GM23248 (cell line): ENCODE results near the gene LCLAT1. TPM values are rescaled to one million over a fixed set of nuclear protein-coding genes. Genes with fewer than 3 reads are reported as not detected.

ENCODE experiments used
- DNase-seq: peaks from one replicate; pipeline ENCODE4 v3.0.0-alpha.2; 2015
- H2AFZ ChIP-seq: fragments of 200-600 bp; sonication (generic); 2 replicates; pipeline ENCODE4 v1.6.1; 2016; ENCODE audit warnings: antibody characterized with exemption
- H3F3A ChIP-seq: fragments of 200-600 bp; sonication (generic); 2 replicates; pipeline ENCODE4 v1.6.1; 2016; ENCODE audit warnings: mild to moderate bottlenecking, antibody characterized with exemption, mixed run types; ENCODE audit not compliant: insufficient read depth
- H3K27ac ChIP-seq: fragments of 200-600 bp; sonication (generic); 2 replicates; pipeline ENCODE4 v1.5.1; 2016; ENCODE audit warnings: mild to moderate bottlenecking
- H3K27me3 ChIP-seq: fragments of 200-600 bp; sonication (generic); replicated peaks from 2 replicates; pipeline ENCODE4 v1.6.1; 2016; ENCODE audit warnings: mild to moderate bottlenecking; ENCODE audit not compliant: insufficient read depth
- H3K36me3 ChIP-seq: fragments of 200-600 bp; sonication (generic); 2 replicates; pipeline ENCODE4 v1.6.1; 2016; ENCODE audit warnings: low read depth, mild to moderate bottlenecking
- H3K4me1 ChIP-seq: fragments of 200-600 bp; sonication (generic); 2 replicates; pipeline ENCODE4 v1.6.1; 2016; ENCODE audit warnings: mild to moderate bottlenecking; ENCODE audit not compliant: insufficient read depth
- H3K4me2 ChIP-seq: fragments of 200-600 bp; sonication (generic); one replicate; pipeline ENCODE4 v1.6.1; 2016; ENCODE audit warnings: mild to moderate bottlenecking; ENCODE audit not compliant: unreplicated experiment
- H3K4me3 ChIP-seq: fragments of 200-600 bp; sonication (generic); 2 replicates; pipeline ENCODE4 v1.5.1; 2016; ENCODE audit warnings: mild to moderate bottlenecking
- H3K79me2 ChIP-seq: fragments of 200-600 bp; sonication (generic); 2 replicates; pipeline ENCODE4 v1.6.1; 2016; ENCODE audit warnings: mild to moderate bottlenecking; ENCODE audit not compliant: insufficient read depth
- H3K9ac ChIP-seq: fragments of 200-600 bp; sonication (generic); 2 replicates; pipeline ENCODE4 v1.6.1; 2016; ENCODE audit warnings: mild to moderate bottlenecking
- H3K9me2 ChIP-seq: fragments of 200-600 bp; sonication (generic); 2 replicates; pipeline ENCODE4 v1.6.1; 2016; ENCODE audit warnings: mixed run types, mild to moderate bottlenecking, moderate library complexity; ENCODE audit not compliant: insufficient read depth
- H3K9me3 ChIP-seq: fragments of 200-600 bp; sonication (generic); one replicate; pipeline ENCODE4 v1.6.1; 2017; ENCODE audit warnings: low read depth
- H4K20me1 ChIP-seq: fragments of 200-600 bp; sonication (generic); 2 replicates; pipeline ENCODE4 v1.6.0; 2016; ENCODE audit not compliant: insufficient read depth
- EZH2 ChIP-seq: fragments of 200-600 bp; sonication (generic); IDR thresholded peaks from 2 replicates; pipeline ENCODE4 v1.6.1; 2018; ENCODE audit warnings: antibody characterized with exemption, mild to moderate bottlenecking; ENCODE audit not compliant: insufficient read depth, poor library complexity, severe bottlenecking
- EZH2phosphoT487 ChIP-seq: fragments of 200-600 bp; sonication (generic); IDR thresholded peaks from 2 replicates; pipeline ENCODE4 v1.6.1; 2018; ENCODE audit warnings: antibody characterized with exemption, moderate library complexity, mild to moderate bottlenecking, low read depth; ENCODE audit not compliant: insufficient read depth
- WGBS, 2 experiments: methylation state at CpG; one replicate each; pipeline ENCODE4 v1.1.6; 2015 to 2017; ENCODE audit warnings: low lambda C conversion rate in 2 of 2, low coverage in 1 of 2; ENCODE audit errors: missing lambda C conversion rate in 2 of 2; 5-methylcytosine and 5-hydroxymethylcytosine counted together
- in situ Hi-C: fragments of 300-500 bp; cut with MboI; formaldehyde crosslinking; loops from 2 replicates; pipeline ENCODE4 v1.15.0; 2020
- polyA plus RNA-seq: library from polyadenylated mRNA; unstranded; fragments of >200 nt; fragmentation: Nextera tagmentation; extraction: Ambion mirVana; gene quantifications from 2 replicates; pipeline ENCODE4 v1.2.1, GENCODE V29; 2016
- total RNA-seq: library from RNA; depleted of rRNA; stranded (reverse); fragments of >200 nt; shearing (Covaris generic); gene quantifications from 2 replicates; pipeline ENCODE4 v1.2.3, GENCODE V29; 2014

Gene LCLAT1
- total and polyA plus RNA-seq, 2 experiments from 2014 or later = 29.7 to 32.3 TPM

DNA sequence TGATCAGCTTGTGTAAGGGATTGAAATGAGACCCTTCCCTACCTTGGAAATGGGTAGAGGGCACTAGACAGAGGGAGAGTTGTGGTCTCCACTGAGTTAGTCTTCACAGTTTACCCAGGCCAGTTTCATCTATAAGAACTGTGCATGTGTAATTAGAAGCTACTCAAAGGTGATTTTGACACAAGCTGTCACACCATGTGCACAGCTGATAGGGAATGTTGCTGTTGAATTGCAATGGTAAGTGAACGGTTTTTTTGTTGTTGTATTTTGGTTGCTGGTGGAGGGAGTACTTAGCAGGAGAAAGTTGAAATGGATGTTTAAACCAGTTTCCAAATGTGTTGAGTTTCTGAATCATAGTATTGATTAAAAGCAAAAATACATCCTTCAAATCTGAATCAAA is 168.9 kb downstream of the LCLAT1 start:
- Histone ChIP-seq H2AFZ (no peak overlapping the region), H3K27me3 (no peaks in the 10 kb centered on the region), H3K9ac (no peak overlapping the region), H3K9me2 (no peaks in the 10 kb centered on the region), H4K20me1 (no peaks in the 10 kb centered on the region), H3K79me2 (no peaks in the 10 kb centered on the region), H3K4me1 (peaks cover 12% of the 10 kb centered on the region; the same call in 1 of the 2 replicates), H3K27ac (no peak overlapping the region), H3K36me3 (no peaks in the 10 kb centered on the region), H3K4me2 (no peak overlapping the region), H3F3A (peaks cover 5% of the 10 kb centered on the region; the same call in 1 of the 2 replicates), H3K4me3 (no peak overlapping the region), H3K9me3 (no peaks in the 10 kb centered on the region)
- no peak for TF ChIP-seq EZH2phosphoT487
- no peak for TF ChIP-seq EZH2
- DNase-seq = no peak
- WGBS, 2 experiments = 100% methylated on average over 1 of the region's 1 CpG
- in situ Hi-C loops = no loop called here

DNA sequence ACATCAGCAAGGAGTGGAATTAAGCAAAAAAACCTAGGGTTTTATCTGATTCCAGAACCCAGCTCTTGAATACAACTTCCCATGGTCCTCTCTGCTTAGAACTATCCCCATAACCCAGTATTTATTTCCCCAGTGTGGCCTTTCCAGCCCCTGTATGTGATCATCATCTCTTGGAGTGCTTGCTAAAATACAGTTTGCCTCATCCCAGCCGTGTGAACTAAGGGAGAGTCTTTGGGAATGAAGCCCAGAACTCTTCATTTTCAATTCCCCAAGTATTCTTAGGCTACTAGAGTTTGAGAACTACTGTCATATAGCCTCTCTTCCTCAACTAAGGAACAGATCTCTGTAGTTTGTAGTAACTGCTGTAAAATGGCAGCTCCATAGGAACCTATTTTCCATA is 173.1 kb downstream of the LCLAT1 start:
- no peak overlapping the region for H3K4me2 ChIP-seq
- no peaks in the 10 kb centered on the region for H3K36me3 ChIP-seq
- no peak overlapping the region for H3K9ac ChIP-seq
- H4K20me1 ChIP-seq = no peaks in the 10 kb centered on the region
- in situ Hi-C loops = no loop called here
- no peaks in the 10 kb centered on the region for H3K79me2 ChIP-seq
- H3K27me3 ChIP-seq = no peaks in the 10 kb centered on the region
- TF ChIP-seq EZH2 (no peak), EZH2phosphoT487 (no peak)
- no peaks in the 10 kb centered on the region for H3K9me2 ChIP-seq
- H3K9me3 ChIP-seq = no peaks in the 10 kb centered on the region
- no peaks in the 10 kb centered on the region for H3K4me1 ChIP-seq
- H3K27ac ChIP-seq = no peak overlapping the region
- H2AFZ ChIP-seq = no peak overlapping the region
- H3F3A ChIP-seq = no peaks in the 10 kb centered on the region
- no peak overlapping the region for H3K4me3 ChIP-seq
- DNase-seq = no peak
- 37 to 39% methylated on average over 1 of the region's 1 CpG for WGBS, 2 experiments

DNA sequence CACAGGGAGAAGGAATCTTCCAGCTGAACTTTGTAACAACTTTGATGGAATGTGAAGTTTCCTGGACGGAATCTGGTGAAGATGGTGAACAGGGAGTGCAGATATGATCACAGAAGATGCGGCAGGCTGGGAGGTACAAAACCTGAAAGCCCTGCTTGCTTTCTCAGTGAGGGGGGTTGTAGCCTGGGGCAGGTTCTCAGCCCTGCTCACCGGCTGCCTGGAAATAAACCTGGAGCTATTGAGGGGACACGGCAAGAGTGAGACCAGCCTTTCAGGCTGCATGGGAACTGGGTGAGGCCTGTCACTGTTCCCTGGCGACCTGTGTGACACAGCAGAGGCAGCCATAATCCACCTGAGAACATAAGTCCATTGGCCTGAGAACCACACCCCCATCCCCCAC is 174.8 kb downstream of the LCLAT1 start:
- Histone ChIP-seq H3K4me3 (no peak overlapping the region), H3K9ac (no peak overlapping the region), H3K27ac (no peak overlapping the region), H3K9me3 (no peaks in the 10 kb centered on the region), H3K4me1 (no peaks in the 10 kb centered on the region), H3K79me2 (no peaks in the 10 kb centered on the region), H3K27me3 (no peaks in the 10 kb centered on the region), H3K9me2 (no peaks in the 10 kb centered on the region), H3F3A (no peaks in the 10 kb centered on the region), H4K20me1 (no peaks in the 10 kb centered on the region), H3K4me2 (no peak overlapping the region), H3K36me3 (no peaks in the 10 kb centered on the region), H2AFZ (no peak overlapping the region)
- no peak for TF ChIP-seq EZH2
- TF ChIP-seq EZH2phosphoT487 = no peak
- no peak for DNase-seq
- in situ Hi-C loops = no loop called here
- WGBS, 2 experiments = 95 to 97% methylated on average over 5 of the region's 5 CpGs

DNA sequence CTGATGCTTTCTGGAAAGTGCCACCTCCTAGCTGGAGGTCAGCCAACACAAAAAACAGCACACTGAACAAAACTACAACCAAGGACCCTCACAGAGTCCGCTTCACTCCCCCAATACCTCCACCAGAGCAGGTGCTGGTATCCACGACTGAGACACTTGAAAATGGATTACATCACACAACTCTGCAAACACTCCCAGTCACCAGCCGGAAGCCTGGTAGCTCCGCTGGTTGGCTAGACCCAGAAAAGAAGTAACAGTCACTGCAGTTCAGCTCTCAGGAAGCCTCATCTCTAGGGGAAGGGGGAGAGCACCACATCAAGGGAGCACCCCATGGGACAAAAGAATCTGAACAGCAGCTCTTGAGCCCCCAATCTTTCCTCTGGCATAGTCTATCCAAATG is 175.4 kb downstream of the LCLAT1 start:
- in situ Hi-C loops = no loop called here
- no peaks in the 10 kb centered on the region for H3K9me2 ChIP-seq
- H4K20me1 ChIP-seq = no peaks in the 10 kb centered on the region

GRCh38 chr2:30625276-30625675 is 178.2 kb downstream of the LCLAT1 start:
- Histone ChIP-seq H3K27ac (no peak overlapping the region), H3F3A (no peaks in the 10 kb centered on the region), H2AFZ (no peak overlapping the region), H3K4me2 (no peak overlapping the region), H4K20me1 (no peaks in the 10 kb centered on the region), H3K36me3 (no peaks in the 10 kb centered on the region), H3K9me2 (no peaks in the 10 kb centered on the region), H3K4me3 (no peak overlapping the region), H3K9me3 (no peaks in the 10 kb centered on the region), H3K9ac (no peak overlapping the region), H3K27me3 (no peaks in the 10 kb centered on the region), H3K4me1 (peaks cover 15% of the 10 kb centered on the region), H3K79me2 (no peaks in the 10 kb centered on the region)
- DNase-seq = no peak
- no peak for TF ChIP-seq EZH2
- TF ChIP-seq EZH2phosphoT487 = no peak
- in situ Hi-C loops = no loop called here

More for the DNA sequence above, 175.4 kb downstream of the LCLAT1 start:
- no peaks in the 10 kb centered on the region for H3K27me3 ChIP-seq
- no peak overlapping the region for H3K27ac ChIP-seq
- no peak for TF ChIP-seq EZH2
- TF ChIP-seq EZH2phosphoT487 = no peak
- H3K9me3 ChIP-seq = no peaks in the 10 kb centered on the region
- no peak for DNase-seq
- WGBS, 2 experiments = 95 to 98% methylated on average over 4 of the region's 4 CpGs
- H3K4me1 ChIP-seq = no peaks in the 10 kb centered on the region
- no peaks in the 10 kb centered on the region for H3K36me3 ChIP-seq
- H3F3A ChIP-seq = no peaks in the 10 kb centered on the region
- no peak overlapping the region for H3K4me2 ChIP-seq
- no peaks in the 10 kb centered on the region for H3K79me2 ChIP-seq
- H2AFZ ChIP-seq = no peak overlapping the region
- no peak overlapping the region for H3K4me3 ChIP-seq
- no peak overlapping the region for H3K9ac ChIP-seq
